Measurements from ENCODE around the gene MPC1L. TPM values are rescaled to one million over a fixed set of nuclear protein-coding genes. Genes with fewer than 3 reads are reported as not detected.
"Not testable (repeated sequence)": the region's sequence is repeated elsewhere in the genome, so short reads cannot be mapped to it uniquely, and the experiment has no call there.

Gene MPC1L
- not detected in 2 replicates for total RNA-seq (2014; rRNA removed; shearing (Covaris generic))
- not detected in 2 replicates for polyA plus RNA-seq (2015; cell fraction: cytosol; rRNA removed)
- 0.50 TPM in 1 of 2 replicates, not detected in the other for polyA plus RNA-seq (2015; cell fraction: nucleus; rRNA removed)

- DNase-seq (ENCODE audit: low read depth): no peak
Measured at GRCh38 chrX:40623139-40623536, at the start of gene MPC1L. Gene MPC1L, plus strand, starts transcription at chrX:40623428. Its CDS starts 138 bp downstream, at chrX:40623566.

DNA sequence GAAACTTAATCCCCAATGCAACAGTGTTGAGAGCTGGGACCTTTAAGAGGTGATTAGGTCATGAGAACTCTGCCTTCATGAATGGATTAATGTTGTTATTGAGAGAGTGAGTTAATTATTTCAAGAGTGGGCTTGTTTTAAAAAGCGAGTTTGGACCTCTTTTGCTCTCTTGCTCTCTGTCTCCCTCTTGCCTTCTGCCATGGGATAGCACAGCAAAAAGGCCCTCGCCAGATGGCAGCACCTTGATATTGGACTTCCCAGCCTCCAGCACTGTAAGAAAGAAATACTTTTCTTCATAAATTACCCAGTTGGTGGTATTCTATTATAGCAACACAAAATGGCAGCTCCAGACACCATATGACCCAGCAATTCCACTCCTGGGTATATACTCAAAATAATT is 49.5 kb upstream of the MPC1L start:
- DNase-seq (ENCODE audit: low read depth): peak; percentile 14

DNA sequence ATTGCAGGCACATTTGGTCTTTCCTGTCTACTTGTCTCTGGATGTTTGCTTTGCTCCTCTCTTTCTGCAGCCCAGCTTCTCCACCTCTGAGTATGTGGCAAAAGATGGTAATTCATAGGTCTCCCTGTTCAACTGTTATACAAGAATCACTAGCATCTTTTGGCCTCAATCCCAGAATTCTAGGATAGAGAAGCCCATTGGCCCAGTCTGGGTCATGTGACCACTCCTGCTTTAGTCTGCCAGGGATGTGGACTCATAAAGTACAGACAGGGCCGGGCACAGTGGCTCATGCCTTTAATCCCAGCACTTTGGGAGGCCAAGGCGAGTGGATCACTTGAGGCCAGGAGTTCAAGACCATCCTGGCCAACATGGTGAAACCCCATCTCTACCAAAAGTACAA is 47.8 kb upstream of the MPC1L start:
- DNase-seq (ENCODE audit: low read depth): peak; percentile 34

GRCh38 chrX:40576291-40576690 is 46.9 kb upstream of the MPC1L start:
- DNase-seq (ENCODE audit: low read depth): no peak

DNA sequence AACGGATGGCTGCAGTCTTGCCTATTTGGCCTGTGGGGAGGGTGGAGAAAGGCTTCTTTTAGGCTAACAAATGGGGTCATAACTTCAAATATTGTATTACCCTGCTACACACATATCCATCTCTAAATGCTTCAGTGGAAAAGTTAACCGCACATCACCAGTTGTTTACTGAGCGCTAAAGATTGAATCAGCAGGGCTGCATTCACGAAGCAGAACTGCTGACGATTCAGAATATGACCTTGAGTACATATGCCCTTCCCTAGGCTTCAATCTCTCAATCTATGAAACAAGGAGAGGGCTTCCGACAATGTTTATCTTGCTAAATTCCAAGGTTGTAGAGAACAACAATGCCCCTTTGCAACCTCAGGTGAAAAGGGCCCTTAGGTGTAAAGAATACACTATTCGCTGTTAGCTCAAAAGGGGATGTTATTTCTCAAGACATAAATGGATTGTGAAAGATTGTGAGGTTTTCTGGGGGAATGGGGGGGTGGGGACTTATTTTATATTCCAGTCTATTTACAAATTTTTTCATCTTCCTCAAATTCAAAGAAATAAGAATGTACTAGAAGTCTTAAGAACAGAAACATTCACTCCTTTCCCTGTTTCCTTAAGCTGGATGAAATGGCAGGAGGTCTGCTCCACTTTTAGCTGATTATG is 45.1 kb upstream of the MPC1L start:
- DNase-seq (ENCODE audit: low read depth): no peak

DNA sequence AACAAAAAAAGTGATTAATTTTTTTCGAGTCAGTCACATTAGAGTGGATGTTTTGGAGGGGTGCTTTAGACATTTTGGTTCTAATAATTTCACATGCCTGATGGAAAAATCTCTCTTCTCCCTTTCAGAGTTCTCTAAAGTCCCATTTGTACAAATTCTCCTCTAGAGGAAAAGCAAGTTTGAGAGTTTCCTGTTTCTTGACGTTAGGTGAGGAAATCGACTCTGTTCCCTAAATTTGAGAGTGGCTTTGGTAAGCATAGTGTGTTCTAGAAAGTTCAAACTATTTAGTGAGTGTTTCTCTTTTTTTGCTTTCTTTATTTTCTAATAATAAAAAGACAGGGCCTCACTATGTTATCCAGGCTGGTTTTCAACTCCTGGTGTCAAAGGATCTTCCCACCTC is 44.1 kb upstream of the MPC1L start:
- no peak for DNase-seq (ENCODE audit: low read depth)

DNA sequence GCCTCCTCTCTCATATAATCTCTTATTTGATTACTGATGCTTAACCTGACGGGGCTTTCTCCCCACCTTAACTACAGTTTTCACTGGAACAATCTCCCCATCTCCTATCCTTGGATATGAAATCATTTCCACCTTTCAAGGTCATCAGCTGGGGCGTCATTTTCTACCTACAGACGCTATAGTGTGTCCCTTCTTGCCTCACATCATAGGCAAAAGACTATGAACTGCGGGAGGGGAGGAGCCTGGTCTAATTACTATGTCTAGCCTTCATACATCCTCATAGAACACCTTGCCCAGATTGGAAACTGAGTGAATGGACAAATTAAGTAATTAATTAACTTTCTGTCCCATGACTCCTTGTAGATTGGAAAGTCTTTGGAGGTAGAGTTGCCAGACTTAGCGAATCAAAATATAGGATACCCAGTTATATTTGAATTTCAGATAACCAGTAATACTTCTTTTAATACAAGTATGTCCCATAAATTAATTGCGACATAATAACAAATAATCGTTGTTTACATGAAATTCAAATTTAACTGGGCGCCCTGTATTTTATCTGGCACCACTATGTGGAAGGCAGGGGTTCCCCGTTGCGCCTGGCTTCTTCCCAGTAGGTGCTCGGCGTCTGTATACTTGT is 43.2 kb upstream of the MPC1L start:
- no peak for DNase-seq (ENCODE audit: low read depth)

DNA sequence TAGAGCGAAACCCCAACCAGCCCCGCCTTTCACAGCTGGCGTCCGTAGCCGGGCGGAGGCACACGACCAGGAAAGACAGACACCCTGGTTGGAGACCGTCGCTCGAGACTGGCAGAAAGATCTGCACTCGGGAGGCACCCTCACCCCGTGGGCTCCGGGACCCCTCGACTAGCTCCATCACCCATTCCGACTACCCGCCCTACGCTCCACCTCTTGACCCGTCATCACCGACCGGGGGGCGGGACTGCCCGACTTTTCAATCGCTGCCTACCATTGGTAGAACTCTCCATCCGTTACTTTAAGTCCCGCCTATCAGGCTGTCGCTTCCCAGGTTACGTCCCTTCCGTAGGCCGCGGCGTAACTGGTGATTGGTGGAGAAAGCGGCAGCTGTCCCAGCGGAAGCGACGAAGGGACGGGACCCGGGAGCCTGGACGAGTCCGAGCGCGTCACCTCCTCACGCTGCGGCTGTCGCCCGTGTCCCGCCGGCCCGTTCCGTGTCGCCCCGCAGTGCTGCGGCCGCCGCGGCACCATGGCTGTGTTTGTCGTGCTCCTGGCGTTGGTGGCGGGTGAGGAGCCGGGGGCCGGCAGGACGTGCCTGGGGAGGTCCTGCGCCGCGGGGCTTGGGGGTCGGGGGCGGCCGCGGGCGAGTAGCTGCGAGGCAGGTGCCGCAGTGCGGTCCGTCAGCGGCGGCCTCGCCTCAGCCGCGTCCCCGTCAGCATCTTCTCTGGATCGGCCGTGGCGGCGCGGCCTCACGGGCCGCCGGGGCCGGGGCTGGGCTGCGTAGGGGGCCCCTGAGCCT is 42.5 kb upstream of the MPC1L start, which contains the start of gene ATP6AP2:
Gene ATP6AP2, plus strand, starts transcription at position 434 of the 799 bp plus-strand sequence. Its CDS starts 96 bp downstream, at position 530.
- peak; percentile 88 for DNase-seq (ENCODE audit: low read depth)

DNA sequence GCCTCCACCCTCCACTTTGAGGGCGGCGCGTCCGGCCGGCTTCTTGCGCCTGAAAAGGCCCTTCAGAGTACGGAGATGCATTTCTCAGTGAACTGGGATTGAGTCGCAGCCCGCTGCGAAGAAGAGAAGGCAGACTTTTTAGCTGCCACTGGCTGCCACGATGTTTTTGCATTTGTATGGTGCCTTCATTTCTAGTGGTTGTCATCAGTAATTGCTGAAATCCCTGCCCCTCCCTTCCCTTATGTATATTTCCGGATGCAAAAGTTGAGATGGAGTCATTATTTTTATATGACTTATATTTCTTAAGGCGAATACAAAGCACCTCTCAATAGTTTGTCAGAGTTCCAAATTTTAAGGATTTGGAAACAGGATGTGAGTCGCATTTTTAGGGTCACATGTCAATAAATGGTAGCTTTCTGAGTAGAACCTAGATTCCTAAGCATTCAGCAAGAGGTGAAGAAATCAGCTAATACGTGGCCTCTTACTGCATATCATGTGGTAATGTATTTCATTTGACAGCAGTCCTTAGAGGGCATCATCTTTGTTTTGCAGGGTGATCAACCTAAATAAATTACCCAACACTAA is 41.8 kb upstream of the MPC1L start:
- DNase-seq (ENCODE audit: low read depth): no peak

GRCh38 chrX:40582178-40582577 is 41.0 kb upstream of the MPC1L start:
- DNase-seq (ENCODE audit: low read depth): not testable (repeated sequence)

DNA sequence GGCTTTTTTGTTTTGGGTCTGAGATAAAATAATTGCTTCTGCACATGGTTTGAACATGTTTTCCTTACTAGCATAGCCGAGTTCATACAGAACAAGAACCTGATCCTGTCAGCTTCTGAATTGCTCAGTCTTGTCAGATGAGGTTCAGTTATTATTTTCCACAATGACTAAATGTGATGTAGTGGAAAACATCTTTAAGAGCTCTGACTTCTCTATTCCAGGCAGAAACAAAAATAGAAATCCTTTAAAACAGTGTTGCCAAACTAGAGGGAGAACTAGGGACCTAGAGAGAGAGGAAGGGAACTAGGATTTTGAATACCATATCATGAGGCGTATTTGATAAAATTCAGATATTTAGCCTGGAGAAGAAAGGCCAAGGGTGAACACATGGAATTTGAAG is 40.4 kb upstream of the MPC1L start:
- DNase-seq (ENCODE audit: low read depth): no peak

GRCh38 chrX:40587623-40588022 is 35.6 kb upstream of the MPC1L start:
- not testable (repeated sequence) for DNase-seq (ENCODE audit: low read depth)

- DNase-seq (ENCODE audit: low read depth): not testable (repeated sequence)
Measured at GRCh38 chrX:40589616-40590321, 33.5 kb upstream of the MPC1L start.

DNA sequence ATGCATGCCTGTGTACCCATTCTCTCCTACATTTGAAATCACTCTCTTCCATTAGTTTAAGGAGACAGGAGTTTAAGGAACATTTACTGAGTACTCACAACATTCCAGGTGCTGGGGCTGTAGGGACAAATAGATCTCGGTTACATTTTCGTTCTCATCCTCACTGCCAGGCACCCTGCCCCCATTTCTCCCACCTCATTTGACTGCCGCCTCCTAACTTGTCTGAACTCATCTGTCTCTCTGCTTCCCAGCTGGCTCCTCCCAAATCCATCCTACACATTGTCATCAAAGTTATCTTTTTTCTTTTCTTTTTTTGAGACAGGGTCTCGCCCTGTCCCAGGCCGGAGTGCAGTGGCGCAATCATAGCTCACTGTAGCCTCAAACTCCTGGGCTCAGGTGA is 19.8 kb upstream of the MPC1L start:
- no peak for DNase-seq (ENCODE audit: low read depth)

DNA sequence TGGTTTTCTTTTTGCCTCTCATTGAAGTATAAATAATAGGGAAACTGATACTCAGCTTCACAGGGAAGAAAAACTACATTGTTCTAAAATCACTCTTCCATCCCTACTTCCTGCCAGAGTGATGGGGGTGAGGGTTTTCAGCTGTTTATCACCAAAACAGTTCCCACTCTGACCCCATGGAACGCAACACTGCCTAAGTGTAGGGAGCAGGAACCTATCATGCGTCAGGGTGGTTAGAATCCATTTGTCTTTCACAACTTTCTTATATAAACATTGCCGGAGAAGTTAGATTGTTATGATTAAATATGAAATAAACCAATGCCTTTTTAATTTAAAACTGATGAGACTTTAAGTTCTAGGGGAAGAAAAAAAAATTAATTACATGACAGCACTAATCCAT is 15.8 kb upstream of the MPC1L start:
- no peak for DNase-seq (ENCODE audit: low read depth)

DNA sequence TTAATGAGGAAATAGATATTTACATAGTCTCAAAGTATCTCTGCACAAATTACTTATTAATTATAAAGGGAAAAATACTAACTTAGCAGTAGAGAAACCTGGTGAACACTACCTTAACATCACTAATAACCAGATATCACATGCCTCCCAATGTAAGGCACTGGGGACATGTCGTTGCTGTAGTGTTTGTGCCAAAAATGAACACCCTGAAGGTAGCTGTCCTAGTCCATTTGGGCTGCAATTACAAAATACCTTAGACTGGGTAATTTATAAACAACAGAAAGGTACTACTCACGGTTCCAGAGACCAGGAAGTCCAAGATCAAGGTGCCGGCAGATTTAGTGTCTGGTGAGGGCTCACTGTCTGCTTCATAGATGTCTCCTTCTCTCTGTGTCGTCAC is 10.7 kb upstream of the MPC1L start:
- DNase-seq (ENCODE audit: low read depth): no peak

GRCh38 chrX:40615976-40616375 is 7.3 kb upstream of the MPC1L start:
- DNase-seq (ENCODE audit: low read depth): no peak

GRCh38 chrX:40617566-40617965 is 5.7 kb upstream of the MPC1L start:
- DNase-seq (ENCODE audit: low read depth): no peak

DNA sequence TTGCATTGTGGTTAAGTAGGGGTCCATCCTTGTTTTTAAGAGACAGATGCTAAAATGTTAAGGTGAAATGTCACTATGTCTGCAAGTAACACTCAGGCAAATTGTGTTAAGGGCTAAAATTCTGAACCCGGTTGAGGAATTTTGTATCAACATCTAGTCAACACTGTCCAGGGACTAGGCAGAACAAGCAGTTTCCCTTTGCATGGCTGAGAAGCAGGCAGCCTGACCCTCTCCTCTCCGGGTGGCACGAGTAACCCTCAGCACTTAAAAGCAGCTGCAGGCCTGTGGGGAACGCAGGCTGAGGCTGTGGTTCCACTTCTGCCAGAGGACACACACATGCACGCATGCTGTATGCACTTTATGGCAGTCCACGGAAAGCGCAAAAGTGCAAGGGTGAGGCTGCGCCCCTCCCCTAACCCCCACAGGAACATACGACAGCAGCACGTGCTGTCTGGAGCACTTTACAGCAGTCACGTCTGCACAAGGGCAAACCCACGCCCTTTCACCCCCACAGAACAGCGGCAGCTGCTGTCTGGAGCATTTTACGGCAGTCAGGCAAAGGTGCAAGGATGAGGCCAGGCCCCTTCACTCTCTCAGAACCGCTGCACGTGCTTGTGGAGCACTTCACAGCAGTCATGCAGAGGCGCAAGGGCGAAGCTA is 619 bp upstream of the MPC1L start:
- DNase-seq (ENCODE audit: low read depth): no peak

DNA sequence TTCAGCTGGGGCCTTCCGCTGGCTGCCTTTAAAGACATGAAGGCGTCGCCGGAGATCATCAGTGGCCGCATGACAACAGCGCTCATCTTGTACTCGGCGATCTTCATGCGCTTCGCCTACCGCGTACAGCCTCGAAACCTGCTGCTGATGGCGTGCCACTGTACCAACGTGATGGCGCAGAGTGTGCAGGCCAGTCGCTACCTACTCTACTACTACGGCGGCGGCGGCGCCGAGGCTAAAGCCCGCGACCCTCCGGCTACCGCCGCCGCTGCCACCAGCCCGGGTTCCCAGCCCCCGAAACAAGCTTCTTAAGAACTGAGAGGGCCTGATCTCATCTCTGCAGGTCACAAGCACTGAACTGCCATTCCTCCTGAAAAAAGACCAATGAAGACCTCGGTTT is 437 bp downstream of the MPC1L start:
- no peak for DNase-seq (ENCODE audit: low read depth)
